Measurements from ENCODE around the gene UIMC1. TPM values are rescaled to one million over a fixed set of nuclear protein-coding genes. Genes with fewer than 3 reads are reported as not detected.

The UIMC1 gene
- total RNA-seq, 2 experiments from 2014 or later: 49.4 to 53.0 TPM

DNA sequence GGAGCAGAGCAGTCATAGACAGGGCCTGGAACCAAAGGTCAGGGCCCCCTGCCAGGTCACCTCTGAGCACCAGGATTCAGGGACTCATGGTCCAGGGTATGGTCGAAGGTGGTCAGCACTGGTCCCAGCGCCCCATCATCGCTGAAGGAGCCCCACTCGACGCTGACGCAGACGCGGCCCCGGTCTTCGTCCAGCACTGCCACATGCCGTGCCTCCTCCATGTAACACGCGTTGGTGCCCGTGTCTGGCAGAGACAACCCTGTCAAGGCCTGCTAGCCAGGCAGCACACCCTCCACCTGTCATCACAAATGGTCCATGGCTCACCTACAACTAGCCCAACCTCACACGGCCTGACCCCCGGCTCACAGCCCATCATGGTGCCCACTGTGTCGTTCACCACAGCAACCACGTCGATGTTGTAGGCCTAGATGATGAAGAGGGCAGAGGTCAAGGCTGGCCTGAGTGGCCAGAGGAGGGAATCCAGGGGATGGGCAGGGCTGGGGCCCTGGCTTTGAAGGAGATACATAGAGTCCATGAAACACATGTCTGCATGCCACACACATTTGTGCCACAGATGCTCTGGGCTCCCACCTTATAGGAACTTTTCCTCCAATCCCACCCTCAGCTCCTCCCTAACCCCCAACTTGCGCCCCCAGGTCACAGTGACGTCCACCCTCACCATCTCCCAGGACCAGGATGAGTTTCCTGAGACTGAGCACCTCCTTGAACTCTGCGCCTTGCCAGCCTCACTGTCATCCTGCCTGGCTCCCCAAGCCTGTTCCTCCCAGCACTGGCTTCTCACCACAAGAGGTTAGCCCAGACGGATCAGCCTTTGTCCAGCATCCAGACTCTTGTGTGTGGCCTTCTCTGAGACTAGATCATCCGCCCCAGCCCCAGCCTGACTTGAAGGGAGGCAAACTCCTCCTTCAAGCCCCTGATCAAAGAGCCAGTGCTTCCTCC lies 117.0 kb downstream of the UIMC1 start:
- DNase-seq (no peak), ATAC-seq (no peak)
- no peaks in the 10 kb centered on the region for H3K9me3 Mint-ChIP-seq (ENCODE audit: insufficient read depth)
- ChIA-PET POLR2A (no interaction called here), CTCF (no interaction called here)
- H3K4me1 Mint-ChIP-seq (ENCODE audit: low read depth): peaks cover 6% of the 10 kb centered on the region
- H3K27me3 Mint-ChIP-seq (ENCODE audit: low read depth): peaks cover 14% of the 10 kb centered on the region
- no peak overlapping the region for H3K4me3 Mint-ChIP-seq
- no peak overlapping the region for H3K27ac Mint-ChIP-seq
- H3K36me3 Mint-ChIP-seq (ENCODE audit: low read depth): no peaks in the 10 kb centered on the region

GRCh38 chr5:176888865-176889165 lies 117.8 kb downstream of the UIMC1 start:
- H3K27ac Mint-ChIP-seq: no peak overlapping the region
- peaks cover 11% of the 10 kb centered on the region for H3K27me3 Mint-ChIP-seq (ENCODE audit: low read depth)
- H3K4me3 Mint-ChIP-seq: no peak overlapping the region
- H3K9me3 Mint-ChIP-seq (ENCODE audit: insufficient read depth): no peaks in the 10 kb centered on the region
- ATAC-seq (no peak), DNase-seq (no peak)
- no peaks in the 10 kb centered on the region for H3K36me3 Mint-ChIP-seq (ENCODE audit: low read depth)
- CTCF ChIA-PET: no interaction called here
- POLR2A ChIA-PET: no interaction called here
- peaks cover 8% of the 10 kb centered on the region for H3K4me1 Mint-ChIP-seq (ENCODE audit: low read depth)

- H3K27ac Mint-ChIP-seq: no peak overlapping the region
- CTCF ChIA-PET: no interaction called here
- POLR2A ChIA-PET: no interaction called here
- peaks cover 8% of the 10 kb centered on the region for H3K4me1 Mint-ChIP-seq (ENCODE audit: low read depth)
- H3K27me3 Mint-ChIP-seq (ENCODE audit: low read depth): peaks cover 11% of the 10 kb centered on the region
- no peak for DNase-seq
- H3K4me3 Mint-ChIP-seq: no peak overlapping the region
- H3K36me3 Mint-ChIP-seq (ENCODE audit: low read depth): no peaks in the 10 kb centered on the region
- H3K9me3 Mint-ChIP-seq (ENCODE audit: insufficient read depth): no peaks in the 10 kb centered on the region
- ATAC-seq: no peak
Observed at GRCh38 chr5:176888016-176888864, 118.3 kb downstream of the UIMC1 start.

DNA sequence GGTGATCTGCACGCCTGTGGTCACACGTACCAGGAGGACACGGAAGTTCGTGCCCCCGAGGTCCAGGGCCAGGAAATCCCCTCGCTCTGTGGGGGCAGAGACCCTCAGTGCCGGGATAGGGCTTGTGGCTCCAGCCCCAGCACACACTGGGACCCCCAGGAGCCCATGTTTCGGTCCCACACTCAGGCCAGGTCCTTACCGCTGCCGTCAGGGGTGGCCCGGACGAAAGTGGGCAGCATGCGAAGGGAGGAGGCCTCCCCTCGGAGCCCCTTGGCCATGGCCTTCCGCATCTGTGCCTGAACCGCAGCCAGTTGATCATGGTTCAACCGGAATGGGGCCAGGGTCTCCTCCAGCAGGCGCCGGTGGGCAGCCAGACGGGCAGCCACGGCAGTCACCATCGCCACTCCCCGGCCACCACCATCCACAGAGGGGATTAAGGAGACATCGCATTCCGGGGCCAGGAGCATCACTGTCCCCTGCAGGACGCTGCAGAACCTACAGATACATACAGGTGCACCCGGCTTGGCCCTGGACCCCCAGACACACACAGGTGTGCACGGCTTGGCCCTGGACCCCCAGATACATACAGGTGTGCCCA lies 119.2 kb downstream of the UIMC1 start:
- ChIA-PET POLR2A (no interaction called here), CTCF (no interaction called here)
- Mint-ChIP-seq H3K9me3 (ENCODE audit: insufficient read depth) (no peaks in the 10 kb centered on the region), H3K27ac (no peak overlapping the region), H3K4me3 (no peak overlapping the region), H3K4me1 (ENCODE audit: low read depth) (peaks cover 8% of the 10 kb centered on the region), H3K27me3 (ENCODE audit: low read depth) (peaks cover 11% of the 10 kb centered on the region), H3K36me3 (ENCODE audit: low read depth) (no peaks in the 10 kb centered on the region)
- no peak for DNase-seq
- ATAC-seq: no peak

DNA sequence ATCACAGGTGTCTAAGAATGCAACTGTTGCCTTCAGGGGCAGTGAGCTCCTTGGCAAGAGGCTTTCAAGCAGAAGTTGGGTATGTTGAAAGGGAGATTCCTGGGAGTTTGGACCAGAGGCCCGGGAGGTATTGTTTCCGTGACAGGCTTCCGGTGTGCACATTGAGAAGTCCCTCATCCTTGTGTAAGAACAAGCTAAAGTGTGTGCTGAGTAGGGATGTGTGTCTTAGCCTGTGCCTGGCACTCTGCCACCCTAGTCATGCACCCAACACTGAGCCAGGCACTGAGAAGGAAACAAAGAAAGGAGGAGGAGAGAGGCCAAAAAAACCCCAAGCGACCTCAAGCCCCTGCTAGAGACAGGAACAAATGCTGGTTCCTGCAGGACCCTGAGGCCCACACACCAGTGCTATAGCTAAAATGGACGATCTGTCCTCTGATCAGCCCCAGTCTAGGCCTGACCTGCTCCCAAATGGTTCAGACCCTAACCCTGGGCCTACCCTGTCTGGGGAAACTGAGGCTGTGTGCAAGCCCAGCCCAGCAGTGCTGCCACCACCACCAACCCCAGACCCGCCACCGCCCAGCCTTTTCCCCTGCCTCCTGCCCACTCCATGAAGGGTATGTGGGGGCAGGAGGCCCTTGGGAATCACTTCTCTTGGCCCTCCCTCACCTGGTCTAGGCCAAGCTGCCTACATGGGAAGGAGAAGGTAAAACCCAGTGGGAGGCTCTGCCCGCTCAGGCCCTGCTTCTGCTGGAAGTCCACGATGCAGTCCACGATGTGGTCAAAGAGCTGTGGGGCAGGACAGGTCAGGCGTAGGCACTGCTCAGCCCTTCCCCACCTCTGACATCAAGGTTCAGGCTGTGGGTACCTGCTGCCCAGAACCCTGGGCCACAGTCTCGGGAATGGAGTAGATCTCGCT lies 120.0 kb downstream of the UIMC1 start:
- CTCF ChIA-PET: no interaction called here
- Mint-ChIP-seq H3K4me1 (ENCODE audit: low read depth) (peaks cover 8% of the 10 kb centered on the region), H3K27ac (no peak overlapping the region), H3K36me3 (ENCODE audit: low read depth) (no peaks in the 10 kb centered on the region), H3K4me3 (no peak overlapping the region), H3K9me3 (ENCODE audit: insufficient read depth) (no peaks in the 10 kb centered on the region), H3K27me3 (ENCODE audit: low read depth) (peaks cover 5% of the 10 kb centered on the region)
- ATAC-seq: no peak
- POLR2A ChIA-PET: interaction anchor here (0.6 to 0.7 kb wide), 2 partner anchors 15 to 100 kb away, joined by 3 to 4 read pairs; no protein-coding TSS in a partner anchor
- DNase-seq: no peak

DNA sequence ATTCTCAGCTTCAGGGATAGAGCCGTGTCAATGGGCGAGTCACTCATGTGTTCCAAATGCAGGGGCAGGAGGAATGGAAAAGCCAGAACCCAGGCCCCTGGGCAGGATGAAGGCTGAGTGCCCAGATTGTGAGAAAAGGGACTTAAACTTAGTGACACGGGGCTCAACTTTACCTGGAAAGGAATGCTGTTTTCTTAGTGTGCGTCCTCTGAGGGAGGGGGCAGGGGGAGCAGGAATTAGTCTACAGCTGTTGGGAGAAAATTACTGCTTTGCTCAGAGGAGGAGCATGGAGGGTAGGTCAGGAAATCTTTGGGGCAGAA lies 122.0 kb downstream of the UIMC1 start:
- Mint-ChIP-seq H3K4me3 (no peak overlapping the region), H3K27me3 (ENCODE audit: low read depth) (peaks cover 3% of the 10 kb centered on the region), H3K36me3 (ENCODE audit: low read depth) (no peaks in the 10 kb centered on the region), H3K4me1 (ENCODE audit: low read depth) (peaks cover 8% of the 10 kb centered on the region), H3K9me3 (ENCODE audit: insufficient read depth) (no peaks in the 10 kb centered on the region), H3K27ac (no peak overlapping the region)
- POLR2A ChIA-PET: no interaction called here
- ATAC-seq (no peak), DNase-seq (no peak)
- CTCF ChIA-PET: no interaction called here

DNA sequence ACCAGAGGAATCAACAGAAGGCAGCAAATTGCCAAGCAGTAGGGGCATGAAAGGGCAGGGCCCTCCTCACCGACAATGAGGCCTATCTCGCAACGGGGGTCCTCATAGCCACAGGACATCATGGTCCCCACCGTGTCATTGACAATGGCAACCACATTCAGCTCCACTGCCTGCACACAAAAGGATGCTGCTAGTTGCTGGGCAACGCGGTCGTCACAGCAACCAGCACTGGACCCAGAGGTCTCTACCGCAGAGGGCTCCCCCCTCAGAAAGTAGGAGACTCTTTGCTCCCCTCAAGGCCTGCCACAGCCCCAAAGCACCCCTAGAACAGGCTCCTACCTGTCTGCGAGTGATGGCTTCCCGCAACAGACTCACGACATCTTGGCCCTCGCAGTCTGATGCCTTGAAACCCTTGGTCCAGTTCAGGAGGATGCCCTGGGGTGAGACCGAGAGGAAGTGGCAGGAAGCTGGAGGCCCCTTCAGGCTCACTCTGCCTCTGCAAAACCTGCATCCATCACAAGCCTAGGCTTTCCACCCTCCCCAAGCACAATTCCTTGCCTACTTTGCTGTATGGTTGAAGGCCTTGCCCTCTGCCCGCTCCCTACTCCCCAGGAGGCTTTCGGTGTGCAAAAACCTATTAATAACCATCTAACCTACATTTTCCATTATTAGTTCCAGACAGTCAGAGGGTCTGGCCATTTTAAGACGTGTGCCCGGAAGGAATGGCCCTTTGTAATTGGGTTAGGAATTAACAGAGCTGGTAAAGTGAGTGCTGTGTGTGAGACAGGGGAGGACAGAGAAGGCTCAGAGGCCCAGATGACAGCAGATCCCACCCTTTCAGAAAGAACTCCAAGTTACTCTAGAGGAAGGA lies 122.6 kb downstream of the UIMC1 start:
- Mint-ChIP-seq H3K36me3 (ENCODE audit: low read depth) (no peaks in the 10 kb centered on the region), H3K4me1 (ENCODE audit: low read depth) (peaks cover 8% of the 10 kb centered on the region), H3K27ac (no peak overlapping the region), H3K27me3 (ENCODE audit: low read depth) (peaks cover 3% of the 10 kb centered on the region), H3K4me3 (no peak overlapping the region), H3K9me3 (ENCODE audit: insufficient read depth) (no peaks in the 10 kb centered on the region)
- CTCF ChIA-PET: no interaction called here
- no peak for ATAC-seq
- POLR2A ChIA-PET: interaction anchor here (0.5 to 0.7 kb wide), 2 partner anchors 44 to 1248 kb away, joined by 3 to 4 read pairs; no protein-coding TSS in a partner anchor
- DNase-seq: no peak

- Mint-ChIP-seq H3K27me3 (ENCODE audit: low read depth) (peaks cover 3% of the 10 kb centered on the region), H3K9me3 (ENCODE audit: insufficient read depth) (no peaks in the 10 kb centered on the region), H3K4me1 (ENCODE audit: low read depth) (peaks cover 8% of the 10 kb centered on the region), H3K27ac (no peak overlapping the region), H3K36me3 (ENCODE audit: low read depth) (no peaks in the 10 kb centered on the region), H3K4me3 (no peak overlapping the region)
- POLR2A ChIA-PET: no interaction called here
- DNase-seq (no peak), ATAC-seq (no peak)
- CTCF ChIA-PET: interaction anchor here (1.2 kb wide), 1 partner anchor 9 kb away, joined by 3 read pairs; no protein-coding TSS in a partner anchor
Observed at GRCh38 chr5:176882567-176882903, 124.0 kb downstream of the UIMC1 start.

GRCh38 chr5:176881816-176882566 lies 124.6 kb downstream of the UIMC1 start:
- no peaks in the 10 kb centered on the region for H3K36me3 Mint-ChIP-seq (ENCODE audit: low read depth)
- H3K9me3 Mint-ChIP-seq (ENCODE audit: insufficient read depth): no peaks in the 10 kb centered on the region
- CTCF ChIA-PET: interaction anchor here (1.2 kb wide), 1 partner anchor 8 kb away, joined by 3 read pairs; no protein-coding TSS in a partner anchor
- ATAC-seq (no peak), DNase-seq (no peak)
- no peak overlapping the region for H3K4me3 Mint-ChIP-seq
- no peak overlapping the region for H3K27ac Mint-ChIP-seq
- POLR2A ChIA-PET: interaction anchor here (0.9 kb wide), 1 partner anchor 20 kb away, joined by 3 read pairs; no protein-coding TSS in a partner anchor
- peaks cover 3% of the 10 kb centered on the region for H3K27me3 Mint-ChIP-seq (ENCODE audit: low read depth)
- H3K4me1 Mint-ChIP-seq (ENCODE audit: low read depth): peaks cover 8% of the 10 kb centered on the region

DNA sequence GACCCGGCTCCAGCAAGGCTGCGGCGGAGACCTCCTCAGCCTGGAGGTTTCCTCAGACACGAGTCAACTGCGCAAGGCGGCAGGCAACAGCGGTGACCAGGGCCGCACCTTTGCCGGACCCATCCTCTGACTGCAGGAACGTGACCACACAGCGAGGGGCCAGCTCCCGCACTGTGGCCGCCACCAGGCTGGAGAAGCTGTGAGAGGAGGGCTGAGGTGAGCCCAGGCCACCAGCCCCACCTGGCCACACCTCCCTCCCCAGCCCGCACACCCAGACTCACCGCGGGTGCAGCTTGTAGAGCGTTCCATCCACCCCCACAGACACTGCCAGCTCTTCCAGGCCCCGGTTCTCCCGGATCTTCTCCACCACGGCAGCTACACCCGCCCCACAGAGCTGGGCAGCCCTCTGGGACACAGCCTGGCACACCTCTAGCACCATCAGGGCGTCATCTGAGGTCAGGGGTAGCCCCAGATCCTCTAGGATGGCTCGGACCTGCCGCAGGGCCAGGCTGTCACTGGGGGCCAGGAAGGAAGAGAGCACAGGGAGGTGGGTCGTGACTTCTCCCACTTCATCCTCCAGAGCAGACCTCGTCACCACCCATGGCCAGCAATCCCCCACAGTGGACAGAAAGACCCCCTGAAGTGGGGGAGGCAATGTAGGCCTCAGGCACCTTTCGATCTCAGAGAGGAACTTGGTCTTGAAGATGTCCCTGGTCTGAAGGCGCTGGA lies 125.4 kb downstream of the UIMC1 start:
- DNase-seq (no peak), ATAC-seq (no peak)
- H3K9me3 Mint-ChIP-seq (ENCODE audit: insufficient read depth): no peaks in the 10 kb centered on the region
- CTCF ChIA-PET: no interaction called here
- peaks cover 11% of the 10 kb centered on the region for H3K4me1 Mint-ChIP-seq (ENCODE audit: low read depth)
- H3K4me3 Mint-ChIP-seq: no peak overlapping the region
- H3K27me3 Mint-ChIP-seq (ENCODE audit: low read depth): peaks cover 8% of the 10 kb centered on the region
- H3K36me3 Mint-ChIP-seq (ENCODE audit: low read depth): no peaks in the 10 kb centered on the region
- H3K27ac Mint-ChIP-seq: no peak overlapping the region
- POLR2A ChIA-PET: interaction anchor here (0.9 kb wide), 1 partner anchor 21 kb away, joined by 3 read pairs; no protein-coding TSS in a partner anchor

All from activated CD8-positive, alpha-beta T cell treated with anti-CD3 and anti-CD28 coated beads, Interleukin-2, amount 10 ng/mL, durations not matched to agents 7 days and 5 days (primary cell).